GM18907 (cell line): ENCODE results near the gene IRF1.

Experiments
- ATAC-seq: cut with Tn5 transposase; IDR thresholded peaks from one replicate; pipeline ENCODE4 v1.9.1; 2021; ENCODE audit warnings: mild to moderate bottlenecking, moderate library complexity; ENCODE audit not compliant: unreplicated experiment

IRF1 gene

GRCh38 chr5:132463811-132464155 is 26.8 kb downstream of the IRF1 start:
- no peak for ATAC-seq

- no peak for ATAC-seq
Measured at GRCh38 chr5:132462856-132463745, 27.5 kb downstream of the IRF1 start.

- ATAC-seq: no peak
Measured at GRCh38 chr5:132462333-132462732, 28.2 kb downstream of the IRF1 start.

GRCh38 chr5:132461569-132462070 is 29.0 kb downstream of the IRF1 start:
- no peak for ATAC-seq

GRCh38 chr5:132460846-132461568 is 29.6 kb downstream of the IRF1 start:
- no peak for ATAC-seq

GRCh38 chr5:132459983-132460838 is 30.4 kb downstream of the IRF1 start:
- no peak for ATAC-seq

- ATAC-seq: peak; percentile 24
Measured at GRCh38 chr5:132459031-132459982, 31.3 kb downstream of the IRF1 start.

GRCh38 chr5:132458651-132459030 is 31.9 kb downstream of the IRF1 start:
- peak; percentile 39 for ATAC-seq

- no peak for ATAC-seq
Measured at GRCh38 chr5:132458226-132458560, 32.4 kb downstream of the IRF1 start.

- ATAC-seq: peak; percentile 7
Measured at GRCh38 chr5:132457371-132458225, 33.0 kb downstream of the IRF1 start.

GRCh38 chr5:132456987-132457361 is 33.6 kb downstream of the IRF1 start:
- peak; percentile 19 for ATAC-seq

- ATAC-seq: peak; percentile 66
Measured at GRCh38 chr5:132456296-132456986, 34.1 kb downstream of the IRF1 start.

- peak; percentile 3 for ATAC-seq
Measured at GRCh38 chr5:132455614-132456115, 34.9 kb downstream of the IRF1 start.

GRCh38 chr5:132454361-132454760 is 36.2 kb downstream of the IRF1 start:
- ATAC-seq: no peak

- ATAC-seq: no peak
Measured at GRCh38 chr5:132451387-132451786, 39.2 kb downstream of the IRF1 start.

GRCh38 chr5:132449060-132449459 is 41.5 kb downstream of the IRF1 start:
- ATAC-seq: no peak

GRCh38 chr5:132447196-132447595 is 43.4 kb downstream of the IRF1 start:
- no peak for ATAC-seq

- no peak for ATAC-seq
Measured at GRCh38 chr5:132446621-132447020, 44.0 kb downstream of the IRF1 start.
